Measurements from ENCODE around the gene RACGAP1. TPM values are rescaled to one million over a fixed set of nuclear protein-coding genes. Genes with fewer than 3 reads are reported as not detected.
A peak's percentile ranks its signal among the peaks of the same experiment; 100 is the strongest.

The RACGAP1 gene
- total RNA-seq, 1 experiment from 2014 or later, result 112 TPM

- H4K20me1 ChIP-seq (ENCODE audit: insufficient read depth), result no peaks in the 10 kb centered on the region
- no TSS peak for BruUV-seq (replicated peaks)
- no peak overlapping the region for H3K4me2 ChIP-seq
- no peak overlapping the region for H3K27ac ChIP-seq
- TF ChIP-seq CTCF (conservative IDR thresholded peaks at IDR 0.05) (no peak), EZH2 (IDR thresholded peaks at IDR 0.05; ENCODE audit: low read depth) (no peak)
- no peaks in the 10 kb centered on the region for H3K4me1 ChIP-seq (replicated peaks; ENCODE audit: insufficient read depth)
- no peaks in the 10 kb centered on the region for H3F3A ChIP-seq (ENCODE audit: insufficient read depth, low read depth)
- CTCF ChIA-PET, result no interaction called here
- no peaks in the 10 kb centered on the region for H3K79me2 ChIP-seq (ENCODE audit: low read depth)
- no peak for DNase-seq
- H3K27me3 ChIP-seq (ENCODE audit: insufficient read depth, low read depth), result no peaks in the 10 kb centered on the region
- POLR2A ChIA-PET (ENCODE audit: unreplicated experiment), result no interaction called here
- no peaks in the 10 kb centered on the region for H3K9me2 ChIP-seq (ENCODE audit: insufficient read depth)
- H3K36me3 ChIP-seq (ENCODE audit: low read depth), result no peaks in the 10 kb centered on the region
- intact Hi-C loops (cut with micrococcal nuclease; ENCODE audit: unreplicated experiment), result no loop called here
- no peak overlapping the region for H2AFZ ChIP-seq
- no peaks in the 10 kb centered on the region for H3K9me3 ChIP-seq (ENCODE audit: insufficient read depth, low read depth)
- H3K4me3 ChIP-seq, result no peak overlapping the region
Measured at GRCh38 chr12:50040657-50041056, 15.4 kb upstream of the RACGAP1 start.

DNA sequence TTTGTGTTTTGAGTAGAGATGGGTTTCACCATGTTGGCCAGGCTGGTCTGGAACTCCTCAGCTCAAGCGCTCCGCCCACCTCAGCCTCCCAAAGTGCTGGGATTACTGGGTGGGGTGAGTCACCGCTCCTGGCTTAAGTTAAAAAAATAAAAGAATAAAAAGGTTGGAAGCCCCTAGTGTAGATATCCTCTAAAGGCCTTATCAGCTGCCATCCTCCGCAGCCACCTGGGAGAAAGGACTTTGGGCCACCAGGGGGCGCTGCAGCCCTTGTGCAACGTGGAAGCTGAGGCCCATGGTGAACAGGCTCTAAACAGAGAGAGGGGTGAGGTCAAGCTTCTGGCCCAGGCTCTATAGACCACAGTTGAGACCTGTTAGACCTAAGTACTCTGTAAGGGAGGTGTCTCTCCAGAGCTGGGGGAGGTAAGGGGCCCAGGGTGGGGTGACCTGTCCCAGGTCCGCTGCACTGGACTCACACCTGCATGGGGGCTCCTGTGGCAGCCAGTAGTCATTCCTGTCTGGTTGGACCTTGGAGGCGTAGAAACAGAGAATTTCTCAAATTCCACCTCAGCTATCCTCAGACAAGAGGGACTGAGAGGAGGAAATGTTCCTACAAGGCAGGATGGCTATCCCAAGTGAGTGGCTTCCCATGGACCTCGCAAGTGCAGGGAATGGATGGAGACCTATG lies 14.0 kb upstream of the RACGAP1 start:
- no peaks in the 10 kb centered on the region for H3K79me2 ChIP-seq (ENCODE audit: low read depth)
- H3K27ac ChIP-seq, result no peak overlapping the region
- H3K4me3 ChIP-seq, result no peak overlapping the region
- ChIA-PET CTCF (interaction anchor here (0.5 to 1.8 kb wide), 7 partner anchors 12 to 372 kb away, joined by 3 to 8 read pairs (median 6); partner anchors contain the start of gene BCDIN3D), POLR2A (ENCODE audit: unreplicated experiment) (no interaction called here)
- no peaks in the 10 kb centered on the region for H3K4me1 ChIP-seq (replicated peaks; ENCODE audit: insufficient read depth)
- no peak overlapping the region for H3K4me2 ChIP-seq
- intact Hi-C loops (cut with micrococcal nuclease; ENCODE audit: unreplicated experiment), result loop anchor here (1.0 kb wide), 1 partner anchor 31 kb away; no protein-coding TSS in a partner anchor
- TF ChIP-seq EZH2 (IDR thresholded peaks at IDR 0.05; ENCODE audit: low read depth) (no peak), CTCF (conservative IDR thresholded peaks at IDR 0.05) (peak; percentile 94)
- no TSS peak for BruUV-seq (replicated peaks)
- H3F3A ChIP-seq (ENCODE audit: insufficient read depth, low read depth), result no peaks in the 10 kb centered on the region
- no peak overlapping the region for H2AFZ ChIP-seq
- no peaks in the 10 kb centered on the region for H3K9me3 ChIP-seq (ENCODE audit: insufficient read depth, low read depth)
- DNase-seq, result peak; percentile 46 to 64
- H3K9me2 ChIP-seq (ENCODE audit: insufficient read depth), result no peaks in the 10 kb centered on the region
- no peaks in the 10 kb centered on the region for H3K36me3 ChIP-seq (ENCODE audit: low read depth)
- H4K20me1 ChIP-seq (ENCODE audit: insufficient read depth), result no peaks in the 10 kb centered on the region
- no peaks in the 10 kb centered on the region for H3K27me3 ChIP-seq (ENCODE audit: insufficient read depth, low read depth)

- H3K4me3 ChIP-seq, result no peak overlapping the region
- TF ChIP-seq CTCF (conservative IDR thresholded peaks at IDR 0.05) (no peak), EZH2 (IDR thresholded peaks at IDR 0.05; ENCODE audit: low read depth) (no peak)
- no peaks in the 10 kb centered on the region for H3K27me3 ChIP-seq (ENCODE audit: insufficient read depth, low read depth)
- no peaks in the 10 kb centered on the region for H3F3A ChIP-seq (ENCODE audit: insufficient read depth, low read depth)
- POLR2A ChIA-PET (ENCODE audit: unreplicated experiment), result no interaction called here
- BruUV-seq (replicated peaks), result no TSS peak
- no peak for DNase-seq
- no peak overlapping the region for H3K27ac ChIP-seq
- H3K79me2 ChIP-seq (ENCODE audit: low read depth), result no peaks in the 10 kb centered on the region
- H2AFZ ChIP-seq, result no peak overlapping the region
- H4K20me1 ChIP-seq (ENCODE audit: insufficient read depth), result no peaks in the 10 kb centered on the region
- no peaks in the 10 kb centered on the region for H3K9me2 ChIP-seq (ENCODE audit: insufficient read depth)
- intact Hi-C loops (cut with micrococcal nuclease; ENCODE audit: unreplicated experiment), result no loop called here
- no peaks in the 10 kb centered on the region for H3K9me3 ChIP-seq (ENCODE audit: insufficient read depth, low read depth)
- no peak overlapping the region for H3K4me2 ChIP-seq
- CTCF ChIA-PET, result interaction anchor here (0.6 to 1.8 kb wide), 4 partner anchors 13 to 195 kb away, joined by 3 to 7 read pairs (median 3); partner anchors contain the start of gene BCDIN3D
- H3K4me1 ChIP-seq (replicated peaks; ENCODE audit: insufficient read depth), result no peaks in the 10 kb centered on the region
- no peaks in the 10 kb centered on the region for H3K36me3 ChIP-seq (ENCODE audit: low read depth)
Measured at GRCh38 chr12:50038336-50038735, 13.0 kb upstream of the RACGAP1 start.

All from PC-9 (cell line).